ENCODE data around the gene COA4.

COA4 gene

DNA sequence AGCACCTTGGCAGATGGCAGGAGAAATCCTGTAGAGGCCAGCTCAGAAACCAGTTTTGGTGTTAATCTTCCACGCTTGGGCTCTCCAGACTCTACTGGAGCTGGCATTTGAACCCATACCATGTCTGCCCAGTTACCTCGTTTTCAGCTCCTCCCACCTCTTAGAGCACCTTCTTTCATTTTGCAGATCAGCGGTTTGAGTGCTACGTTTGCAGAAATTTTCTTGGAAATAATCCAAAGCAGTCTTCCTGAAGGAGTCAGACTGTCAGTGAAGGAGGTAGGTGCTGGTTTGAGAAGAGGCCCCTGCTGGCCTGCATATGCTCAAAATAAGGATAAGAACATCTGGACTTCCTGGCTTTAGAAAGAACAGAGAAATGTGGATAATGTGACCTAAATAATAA, 13.7 kb downstream of the COA4 start:
- no peak for DNase-seq

DNA sequence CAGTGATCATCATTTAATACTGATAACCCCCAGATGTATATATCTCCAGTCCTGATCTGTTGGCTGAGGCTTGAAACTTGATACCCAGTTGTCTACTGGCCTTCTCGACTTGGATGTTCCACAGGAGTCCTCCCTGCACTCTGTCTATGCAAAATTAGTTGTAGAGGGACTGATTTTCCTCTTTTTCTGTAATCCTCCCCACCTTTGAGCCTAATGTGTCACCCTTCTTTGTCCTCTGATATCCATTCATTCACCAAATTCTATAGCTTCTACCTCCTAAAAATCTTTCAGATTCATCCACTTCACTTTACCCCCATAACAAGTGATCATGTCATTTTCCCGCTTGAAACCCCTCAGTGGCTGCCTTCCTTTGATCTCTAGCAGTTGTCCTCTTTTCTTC, 16.4 kb downstream of the COA4 start:
- DNase-seq: no peak

DNA sequence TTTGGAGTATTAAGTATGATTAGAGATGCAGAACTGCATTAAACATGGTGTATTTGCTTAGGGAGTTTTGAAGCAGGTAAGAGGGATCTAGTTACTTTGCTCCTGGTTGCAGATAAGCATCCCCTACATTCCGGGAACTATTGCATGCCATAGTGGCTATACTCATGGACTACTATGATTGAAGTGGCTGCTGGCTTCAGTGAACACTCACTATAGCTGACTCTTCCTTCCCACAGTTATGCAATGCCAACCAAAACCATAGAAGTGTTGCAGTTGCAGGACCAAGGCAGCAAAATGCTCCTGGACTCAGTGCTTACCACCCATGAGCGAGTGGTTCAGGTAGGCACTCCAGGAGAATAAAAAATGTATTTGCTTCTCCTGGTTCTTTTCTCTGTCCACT, 17.0 kb downstream of the COA4 start:
- no peak for DNase-seq

DNA sequence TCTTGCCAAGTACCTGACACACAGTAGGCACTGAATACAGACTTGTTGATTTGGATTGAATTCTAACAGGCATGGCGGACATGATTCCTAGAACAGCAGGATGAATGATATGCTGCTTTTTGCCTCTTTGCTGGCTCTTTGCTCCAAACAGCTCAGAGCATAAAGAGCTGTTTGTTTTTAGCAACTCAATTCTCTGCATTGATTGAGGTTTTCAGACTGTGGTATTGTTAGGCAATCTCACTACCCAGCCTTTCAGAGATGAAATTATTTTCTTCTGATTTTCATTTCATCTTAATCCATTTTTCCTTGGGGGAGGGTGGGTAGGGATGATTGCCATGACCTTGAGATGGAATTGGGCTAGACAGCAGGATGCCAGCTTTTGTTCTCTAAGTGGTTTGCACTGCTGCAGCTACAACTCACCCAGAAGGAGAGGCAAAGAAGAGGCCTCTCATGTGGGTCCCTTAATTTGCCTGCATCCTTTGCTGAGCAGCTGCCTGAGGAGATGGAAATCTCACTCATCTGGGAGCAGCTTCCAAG, 20.5 kb downstream of the COA4 start:
- no peak for DNase-seq

DNA sequence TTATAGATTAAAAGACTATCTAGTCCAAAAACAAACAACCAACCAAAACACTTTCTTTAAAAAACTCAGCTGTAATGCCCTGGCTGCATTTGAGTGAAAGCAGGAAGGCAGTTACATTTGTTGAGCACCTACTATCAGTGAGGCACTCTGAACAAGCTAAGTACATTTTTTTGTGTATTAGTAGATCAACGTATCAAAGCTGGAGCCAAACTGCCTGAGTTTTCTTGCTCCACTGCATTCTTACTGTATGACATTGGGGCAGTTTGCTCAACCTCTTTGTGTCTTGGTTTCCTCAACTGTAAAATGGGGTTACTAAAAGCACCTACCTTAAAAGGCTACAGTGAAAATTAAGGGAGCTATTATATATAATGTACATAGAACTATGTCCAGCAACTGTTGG, 22.0 kb downstream of the COA4 start:
- no peak for DNase-seq

DNA sequence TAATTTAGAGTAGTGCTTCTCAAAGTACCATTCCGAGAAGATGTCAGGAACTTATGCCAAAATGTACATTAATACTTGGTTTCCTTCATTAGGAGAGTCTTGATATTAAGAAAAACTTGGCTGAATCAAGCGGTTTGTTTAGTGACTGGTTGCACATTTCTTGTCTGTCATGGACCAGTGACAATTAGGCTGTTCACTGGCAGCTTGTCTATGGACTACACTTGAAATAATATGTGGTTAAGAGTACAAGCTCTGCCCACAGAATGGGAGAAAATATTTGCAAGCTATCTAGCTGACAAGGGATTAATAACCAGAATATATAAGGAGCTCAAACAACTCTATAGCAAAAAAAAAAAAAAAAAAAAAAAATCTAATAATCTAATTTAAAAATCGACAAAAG, 24.6 kb downstream of the COA4 start:
- DNase-seq: no peak

DNA sequence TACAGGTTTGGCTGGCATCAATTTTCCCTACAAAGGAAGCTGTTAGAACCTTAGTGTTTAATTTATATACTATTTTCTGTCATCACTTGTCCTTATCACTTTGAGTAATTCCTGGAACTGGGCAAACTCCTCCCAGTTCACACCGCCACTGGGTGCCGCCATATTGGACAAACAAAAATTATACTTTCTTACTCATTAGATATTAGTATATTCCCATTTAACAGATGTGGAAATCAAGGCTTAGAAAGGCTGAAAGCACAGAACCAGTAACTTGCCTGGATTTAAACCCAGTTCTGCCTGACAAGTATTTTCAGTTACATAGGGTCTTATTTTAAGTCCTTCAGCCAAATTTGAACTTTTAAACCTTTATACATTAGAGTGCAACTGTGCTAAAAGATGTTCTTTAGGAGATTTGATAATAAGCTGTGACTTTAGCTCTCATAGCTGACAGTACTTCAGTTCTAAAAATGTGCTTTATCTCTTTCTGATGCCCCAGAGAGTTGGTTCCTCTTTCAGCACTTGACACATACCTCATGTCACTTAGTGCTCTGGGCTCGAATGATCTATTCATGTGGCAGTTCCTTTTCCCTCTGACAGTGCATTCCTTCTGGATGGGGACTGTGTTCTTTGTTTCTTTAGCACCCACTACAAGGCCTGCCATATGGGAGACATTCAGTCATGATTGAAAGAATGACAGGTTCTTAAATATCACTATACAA, 25.4 kb downstream of the COA4 start:
- DNase-seq: no peak

DNA sequence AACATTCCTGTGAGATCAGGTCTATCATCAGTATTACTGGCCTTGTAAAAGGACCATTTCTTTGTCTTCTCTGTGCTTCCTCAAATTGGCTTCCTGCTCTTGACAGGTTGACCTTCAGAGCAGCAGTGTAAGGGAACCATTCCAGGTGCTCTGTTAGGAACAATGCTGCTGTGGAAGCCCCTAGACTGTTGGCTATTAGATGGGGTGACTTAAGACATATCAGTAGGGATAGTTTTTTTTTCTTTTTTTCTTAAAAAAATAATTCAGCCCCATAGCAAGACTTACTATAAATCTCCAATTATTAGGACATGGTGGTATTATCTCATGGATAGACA, 37.6 kb downstream of the COA4 start:
- no peak for DNase-seq

DNA sequence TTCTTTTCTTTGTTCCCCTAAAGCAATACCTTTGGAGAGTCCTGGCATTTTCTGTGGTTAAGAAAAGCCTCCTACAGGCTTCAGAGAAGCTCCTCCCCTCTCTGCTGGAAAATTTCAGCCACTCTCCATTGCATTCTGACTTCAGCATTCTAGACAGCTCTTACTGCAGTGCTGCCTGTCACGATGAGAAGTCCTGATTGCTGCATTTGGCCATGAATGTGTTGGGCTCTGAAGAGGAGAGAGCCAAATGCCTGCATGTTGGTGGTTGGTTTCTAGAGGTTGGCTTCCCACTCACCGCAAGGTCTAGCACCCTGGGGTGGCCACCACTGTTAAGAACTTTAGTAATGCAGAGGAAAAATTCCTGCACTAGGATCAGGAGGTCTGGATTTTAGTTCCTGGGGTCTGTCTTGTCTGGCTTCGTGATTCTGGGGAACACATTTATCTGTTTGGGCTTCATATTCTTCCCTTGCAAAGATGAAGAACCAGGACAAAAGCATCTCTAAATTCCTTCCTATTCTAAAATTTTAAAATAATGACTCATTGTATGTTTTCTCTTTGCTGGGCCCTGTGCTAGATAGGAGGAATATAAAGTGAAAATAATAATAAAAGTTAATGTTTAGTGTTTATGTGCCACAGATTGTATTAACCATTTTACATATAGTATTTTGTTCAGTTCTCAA, 38.1 kb downstream of the COA4 start:
- DNase-seq: no peak

DNA sequence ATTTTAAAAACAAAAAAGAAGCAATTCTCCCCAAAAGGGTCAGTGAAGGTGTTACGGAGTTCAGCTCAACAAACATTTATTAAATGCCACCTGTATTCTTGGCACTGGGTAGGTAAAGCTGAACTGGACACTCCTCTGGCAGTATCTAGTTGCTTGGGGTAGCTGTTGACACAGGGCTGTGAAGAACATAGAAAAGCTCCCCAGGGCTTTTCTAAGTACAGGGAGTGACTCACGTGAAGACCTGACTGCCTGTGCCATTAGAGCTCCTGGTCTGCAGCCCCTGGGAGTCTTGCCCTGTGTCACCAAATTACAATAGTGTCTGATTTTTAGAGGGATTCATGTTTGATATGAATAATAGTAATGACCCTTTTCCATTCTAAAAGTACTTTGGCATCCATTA, 43.6 kb downstream of the COA4 start:
- no peak for DNase-seq

DNA sequence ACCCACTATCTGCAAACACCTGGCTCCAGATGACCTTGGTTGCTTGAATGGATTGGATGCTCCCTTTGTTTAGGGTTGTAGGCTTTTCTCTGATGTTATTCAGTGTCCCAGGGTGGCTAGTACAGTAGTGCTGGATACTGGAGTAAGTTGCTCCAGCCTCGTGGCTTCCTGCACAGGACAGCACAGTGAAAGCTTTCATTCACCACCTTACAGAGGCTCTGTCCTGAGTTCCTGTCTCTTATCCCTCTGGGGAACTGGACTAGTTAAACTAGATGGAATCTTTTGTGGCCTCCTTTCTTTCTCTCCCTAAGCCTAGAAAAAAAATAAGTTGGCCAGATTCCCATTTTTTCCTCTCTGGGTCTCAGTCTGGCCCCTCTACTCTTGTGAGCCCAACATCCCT, 46.4 kb downstream of the COA4 start:
- no peak for DNase-seq
